Fibroblast of pulmonary artery (primary cell): Measurements from ENCODE around the gene GLOD5.

Experiments
- DNase-seq: peaks from one replicate; pipeline ENCODE4 v3.0.0-alpha.2; 2010; ENCODE audit warnings: low read depth
- H3K4me3 ChIP-seq: replicated peaks from 2 replicates; pipeline ENCODE4 v1.5.1; 2011; ENCODE audit warnings: low read depth, mild to moderate bottlenecking, control low read depth, low read length, moderate library complexity
- TF ChIP-seq, protein P1 (sequence below): IDR thresholded peaks from 2 replicates; pipeline ENCODE4 v1.5.1; 2011; ENCODE audit warnings: mild to moderate bottlenecking, control low read depth, low read length, inconsistent platforms; ENCODE audit errors: missing control alignments

The GLOD5 gene

DNA sequence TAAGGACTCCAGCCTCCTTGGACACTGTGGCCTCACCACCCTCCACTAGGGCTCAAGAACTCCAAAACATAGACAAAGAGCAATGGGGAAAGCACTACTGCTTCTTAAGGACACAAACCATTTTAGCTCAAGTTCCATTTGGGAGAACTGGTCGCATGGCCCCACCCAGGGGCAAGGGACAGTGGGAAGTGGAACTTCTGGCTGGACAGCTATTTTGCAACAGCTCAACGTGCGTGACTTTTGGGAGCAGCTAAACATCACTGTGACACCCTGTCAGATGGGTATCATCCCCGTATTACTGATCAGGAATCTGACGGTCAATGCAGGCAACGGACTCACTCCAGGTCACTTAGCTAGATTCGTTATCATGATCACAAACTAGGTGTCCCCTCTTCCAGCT, 9.0 kb upstream of the GLOD5 start:
- TF ChIP-seq, protein P1, sequence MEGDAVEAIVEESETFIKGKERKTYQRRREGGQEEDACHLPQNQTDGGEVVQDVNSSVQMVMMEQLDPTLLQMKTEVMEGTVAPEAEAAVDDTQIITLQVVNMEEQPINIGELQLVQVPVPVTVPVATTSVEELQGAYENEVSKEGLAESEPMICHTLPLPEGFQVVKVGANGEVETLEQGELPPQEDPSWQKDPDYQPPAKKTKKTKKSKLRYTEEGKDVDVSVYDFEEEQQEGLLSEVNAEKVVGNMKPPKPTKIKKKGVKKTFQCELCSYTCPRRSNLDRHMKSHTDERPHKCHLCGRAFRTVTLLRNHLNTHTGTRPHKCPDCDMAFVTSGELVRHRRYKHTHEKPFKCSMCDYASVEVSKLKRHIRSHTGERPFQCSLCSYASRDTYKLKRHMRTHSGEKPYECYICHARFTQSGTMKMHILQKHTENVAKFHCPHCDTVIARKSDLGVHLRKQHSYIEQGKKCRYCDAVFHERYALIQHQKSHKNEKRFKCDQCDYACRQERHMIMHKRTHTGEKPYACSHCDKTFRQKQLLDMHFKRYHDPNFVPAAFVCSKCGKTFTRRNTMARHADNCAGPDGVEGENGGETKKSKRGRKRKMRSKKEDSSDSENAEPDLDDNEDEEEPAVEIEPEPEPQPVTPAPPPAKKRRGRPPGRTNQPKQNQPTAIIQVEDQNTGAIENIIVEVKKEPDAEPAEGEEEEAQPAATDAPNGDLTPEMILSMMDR, result no peak
- no peak for DNase-seq
- no peak overlapping the region for H3K4me3 ChIP-seq

DNA sequence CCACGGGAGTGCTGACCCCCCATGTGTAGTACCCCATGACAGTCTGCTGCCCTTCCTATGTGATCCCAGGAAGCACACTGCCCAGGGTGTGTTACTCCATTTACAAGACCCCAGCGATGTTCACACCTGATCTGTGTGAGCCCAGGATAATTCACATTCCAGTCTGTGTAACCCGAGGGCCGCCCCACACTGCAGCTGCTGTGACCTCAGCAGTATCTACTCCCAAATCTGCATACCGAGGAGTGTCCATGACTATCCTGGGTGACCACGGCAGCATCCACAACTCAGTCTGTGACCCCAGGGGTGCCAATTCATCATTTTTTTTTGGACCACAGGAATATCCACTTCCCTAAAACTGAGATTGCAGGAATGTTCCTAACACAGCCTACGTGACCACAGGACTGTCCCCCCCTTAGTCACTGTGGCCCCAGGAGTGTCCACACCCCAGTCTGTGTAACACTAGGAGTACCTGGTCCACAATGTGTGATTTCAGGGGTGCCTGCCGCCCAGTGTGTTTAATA, 7.8 kb upstream of the GLOD5 start:
- H3K4me3 ChIP-seq, result no peak overlapping the region
- DNase-seq, result no peak
- TF ChIP-seq, protein P1, result no peak

- DNase-seq, result no peak
- TF ChIP-seq, protein P1, result no peak
These were observed 7.3 kb upstream of the GLOD5 start for GRCh38 chrX:48754238-48754637.

GRCh38 chrX:48769230-48769629, 7.7 kb downstream of the GLOD5 start:
- H3K4me3 ChIP-seq, result no peak overlapping the region
- DNase-seq, result no peak
- TF ChIP-seq, protein P1, result no peak

More at GRCh38 chrX:48754238-48754637, 7.3 kb upstream of the GLOD5 start:
- H3K4me3 ChIP-seq, result no peak overlapping the region

- TF ChIP-seq, protein P1, result no peak
- H3K4me3 ChIP-seq, result no peak overlapping the region
- no peak for DNase-seq
These were observed 8.7 kb downstream of the GLOD5 start for GRCh38 chrX:48770296-48770695.

DNA sequence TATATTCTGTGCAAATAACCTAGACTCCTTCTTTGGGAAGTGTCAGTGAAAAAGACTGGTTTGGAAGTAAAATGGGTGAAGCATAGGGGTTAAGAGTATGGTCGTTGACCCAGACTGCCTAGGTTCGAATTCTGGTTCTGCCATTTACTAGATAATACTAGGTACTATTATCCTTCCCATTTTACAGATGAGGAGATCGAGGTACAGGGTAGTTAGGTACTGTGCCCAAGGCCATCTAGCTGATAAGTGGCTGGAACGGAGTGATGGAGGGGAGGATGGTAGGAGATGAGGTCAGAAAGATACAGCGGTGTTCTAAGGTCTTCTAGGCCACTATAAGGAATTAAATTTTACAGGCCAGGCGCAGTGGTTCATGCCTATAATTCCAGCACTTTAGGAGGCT, 11.1 kb downstream of the GLOD5 start:
- TF ChIP-seq, protein P1, result no peak
- no peak overlapping the region for H3K4me3 ChIP-seq
- no peak for DNase-seq

- no peak overlapping the region for H3K4me3 ChIP-seq
- no peak for DNase-seq
- TF ChIP-seq, protein P1, result no peak
These were observed 15.4 kb downstream of the GLOD5 start for GRCh38 chrX:48776818-48777439.
